Muscle of leg (tissue), 11 donors: Measurements from ENCODE around the gene DUOX1. TPM values are rescaled to one million over a fixed set of nuclear protein-coding genes. Genes with fewer than 3 reads are reported as not detected.

Experiments
- DNase-seq: peaks from one replicate; pipeline ENCODE4 v3.0.0; 2013
- H3K27ac ChIP-seq: one replicate; pipeline ENCODE4 v1.5.1; 2013; ENCODE audit warnings: mild to moderate bottlenecking, low read length, control low read depth
- H3K27me3 ChIP-seq: one replicate; pipeline ENCODE4 v1.6.1; 2013; ENCODE audit warnings: low read length; ENCODE audit not compliant: control insufficient read depth, insufficient read depth
- H3K36me3 ChIP-seq: one replicate; pipeline ENCODE4 v1.6.1; 2013; ENCODE audit warnings: low read length; ENCODE audit not compliant: control insufficient read depth, insufficient read depth
- H3K4me1 ChIP-seq: one replicate; pipeline ENCODE4 v1.6.1; 2013; ENCODE audit warnings: low read length; ENCODE audit not compliant: control insufficient read depth, insufficient read depth
- H3K4me3 ChIP-seq: one replicate; pipeline ENCODE4 v1.5.1; 2013; ENCODE audit warnings: low read length, control low read depth
- H3K9me3 ChIP-seq: replicated peaks from 2 replicates; pipeline ENCODE4 v1.6.1; 2013; ENCODE audit warnings: low read depth, low read length; ENCODE audit not compliant: control insufficient read depth
- WGBS: methylation state at CpG from one replicate; pipeline ENCODE4 v1.1.5; 2013; ENCODE audit warnings: missing lambda C conversion rate; ENCODE audit not compliant: insufficient coverage; 5-methylcytosine and 5-hydroxymethylcytosine counted together
- polyA plus RNA-seq, 8 donors: library from polyadenylated mRNA; unstranded; fragments of 120-200 nt; gene quantifications; one replicate each; pipeline versions ENCODE4 v1.2.1 to v1.2.3, GENCODE V29; 2013; ENCODE audit warnings: inconsistent platforms in 1 of 8, low replicate concordance in 1 of 8; ENCODE audit not compliant: insufficient read length in 8 of 8, insufficient read depth in 1 of 8
- total RNA-seq: library from RNA; stranded (reverse); fragments of 120-200 nt; gene quantifications from one replicate; pipeline ENCODE4 v1.2.4, GENCODE V29; 2013

DUOX1 gene
- total and polyA plus RNA-seq, 9 donors: 0.04 to 3.2 (median 1.4) TPM

DNA sequence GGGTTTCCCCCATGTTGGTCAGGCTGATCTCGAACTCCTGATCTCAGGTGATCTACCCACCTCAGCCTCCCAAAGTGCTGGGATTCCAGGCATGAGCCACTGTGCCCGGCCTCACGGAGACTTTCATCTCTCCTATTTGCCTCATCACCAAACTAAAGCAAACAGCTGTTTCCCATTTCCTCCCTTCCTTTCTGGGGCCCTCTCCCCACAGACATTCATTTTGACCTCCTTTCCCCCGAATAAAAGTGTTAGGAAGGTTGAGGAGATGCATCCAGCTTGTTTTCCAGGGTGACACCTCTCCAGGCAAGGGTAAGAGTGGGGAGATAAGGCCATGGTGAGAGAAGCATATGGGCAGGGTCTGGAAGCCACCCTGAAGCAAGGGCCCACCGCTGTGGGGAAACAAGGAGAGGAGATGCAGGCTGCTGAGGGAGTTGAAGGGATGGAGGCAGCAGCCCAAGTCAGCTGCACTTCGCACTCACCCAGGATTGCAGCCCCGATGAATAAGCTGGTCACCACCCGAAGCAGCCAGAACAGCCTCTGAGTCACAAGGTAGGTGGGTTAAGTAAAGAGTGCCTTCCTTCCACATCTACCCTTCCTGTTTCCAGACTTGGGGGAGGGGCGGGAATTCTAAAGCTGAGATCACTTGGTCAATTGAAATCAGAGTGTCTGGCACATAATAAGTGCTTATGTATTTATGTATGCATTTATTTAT lies 7.9 kb upstream of the DUOX1 start:
- DNase-seq: no peak
- Histone ChIP-seq H3K27ac (no peak overlapping the region), H3K36me3 (no peaks in the 10 kb centered on the region), H3K4me3 (no peak overlapping the region), H3K9me3 (no peaks in the 10 kb centered on the region), H3K27me3 (peaks cover 48% of the 10 kb centered on the region), H3K4me1 (peaks cover 8% of the 10 kb centered on the region)
- WGBS: 56% methylated on average over 3 of the region's 9 CpGs

DNA sequence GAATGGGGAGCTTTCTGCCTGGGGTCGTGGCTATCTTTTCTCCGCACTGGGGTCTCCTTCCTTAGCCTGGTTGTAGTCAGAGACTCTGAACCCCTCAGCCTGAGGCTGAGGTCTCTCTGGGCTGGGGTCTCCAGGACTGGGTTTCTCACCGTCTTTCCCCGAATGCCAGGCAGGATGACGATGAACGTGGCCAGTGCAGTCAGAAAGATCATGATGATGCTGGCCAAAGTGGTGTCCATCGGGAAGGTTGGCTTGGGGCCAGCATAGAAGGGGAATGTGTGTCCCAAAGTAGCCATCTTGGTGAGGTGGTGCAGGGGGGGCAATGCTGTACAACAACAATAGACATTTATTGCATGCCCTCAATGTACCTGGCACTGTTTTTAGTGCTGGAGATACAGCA lies 7.1 kb upstream of the DUOX1 start:
- Histone ChIP-seq H3K4me3 (no peak overlapping the region), H3K36me3 (no peaks in the 10 kb centered on the region), H3K27ac (no peak overlapping the region), H3K9me3 (no peaks in the 10 kb centered on the region), H3K4me1 (peaks cover 2% of the 10 kb centered on the region), H3K27me3 (peaks cover 40% of the 10 kb centered on the region)
- 75% methylated on average over 5 of the region's 7 CpGs for WGBS
- no peak for DNase-seq

DNA sequence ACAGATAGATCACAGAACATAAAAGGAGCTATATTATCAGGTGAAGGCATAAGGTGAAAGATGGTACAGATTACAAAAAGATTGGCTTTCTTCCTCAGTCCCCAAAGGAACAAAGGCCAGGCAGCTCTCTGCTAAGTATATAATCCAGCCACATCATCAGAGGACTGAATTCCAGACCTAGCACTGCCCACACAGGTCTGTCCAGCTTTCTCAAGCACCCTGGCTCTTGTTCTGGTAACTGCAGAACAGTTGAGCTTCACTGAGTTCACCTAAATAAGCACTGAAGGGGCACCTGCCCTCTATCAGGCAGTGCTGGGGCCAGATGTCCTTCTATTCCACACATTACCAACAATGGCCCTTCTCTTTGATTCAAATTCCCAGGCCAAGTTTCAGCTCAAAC lies 6.4 kb upstream of the DUOX1 start:
- no peaks in the 10 kb centered on the region for H3K4me1 ChIP-seq
- no peaks in the 10 kb centered on the region for H3K36me3 ChIP-seq
- H3K4me3 ChIP-seq: no peak overlapping the region
- H3K27me3 ChIP-seq: peaks cover 44% of the 10 kb centered on the region
- no peak overlapping the region for H3K27ac ChIP-seq
- no peak for DNase-seq
- H3K9me3 ChIP-seq: no peaks in the 10 kb centered on the region

DNA sequence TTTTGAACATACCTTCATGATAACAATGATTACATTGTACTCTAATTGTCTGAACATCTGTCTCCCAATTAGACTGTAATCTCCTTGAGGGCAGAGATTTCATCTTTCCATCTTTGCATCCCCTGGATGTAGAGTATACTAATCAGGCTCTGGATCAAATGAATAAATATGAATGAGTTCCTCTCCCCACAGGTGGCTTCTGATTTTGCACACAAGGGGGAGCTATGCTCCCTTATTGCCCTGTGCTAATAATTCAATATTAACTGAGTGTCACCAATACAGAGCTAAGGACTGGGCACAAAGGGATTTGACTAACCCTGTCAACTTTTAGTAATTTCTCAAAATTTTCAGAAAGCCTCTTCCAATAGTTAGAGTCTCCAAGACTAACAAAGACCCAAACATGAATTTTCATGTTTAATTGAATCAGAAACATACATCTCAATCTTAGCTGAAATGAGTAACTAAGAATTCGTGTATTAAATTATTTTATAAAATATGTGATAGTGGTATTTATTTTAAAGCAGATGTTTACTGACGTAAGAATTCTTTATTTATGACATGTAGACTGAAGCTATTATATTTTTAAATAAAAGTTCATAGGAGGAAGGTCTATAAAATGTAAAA lies 3.1 kb upstream of the DUOX1 start:
- Histone ChIP-seq H3K9me3 (no peaks in the 10 kb centered on the region), H3K36me3 (no peaks in the 10 kb centered on the region), H3K27ac (no peak overlapping the region), H3K4me3 (no peak overlapping the region), H3K4me1 (peaks cover 8% of the 10 kb centered on the region), H3K27me3 (peaks cover 63% of the 10 kb centered on the region)
- WGBS: no CpG with 5 or more reads among the region's 2 CpGs
- no peak for DNase-seq

DNA sequence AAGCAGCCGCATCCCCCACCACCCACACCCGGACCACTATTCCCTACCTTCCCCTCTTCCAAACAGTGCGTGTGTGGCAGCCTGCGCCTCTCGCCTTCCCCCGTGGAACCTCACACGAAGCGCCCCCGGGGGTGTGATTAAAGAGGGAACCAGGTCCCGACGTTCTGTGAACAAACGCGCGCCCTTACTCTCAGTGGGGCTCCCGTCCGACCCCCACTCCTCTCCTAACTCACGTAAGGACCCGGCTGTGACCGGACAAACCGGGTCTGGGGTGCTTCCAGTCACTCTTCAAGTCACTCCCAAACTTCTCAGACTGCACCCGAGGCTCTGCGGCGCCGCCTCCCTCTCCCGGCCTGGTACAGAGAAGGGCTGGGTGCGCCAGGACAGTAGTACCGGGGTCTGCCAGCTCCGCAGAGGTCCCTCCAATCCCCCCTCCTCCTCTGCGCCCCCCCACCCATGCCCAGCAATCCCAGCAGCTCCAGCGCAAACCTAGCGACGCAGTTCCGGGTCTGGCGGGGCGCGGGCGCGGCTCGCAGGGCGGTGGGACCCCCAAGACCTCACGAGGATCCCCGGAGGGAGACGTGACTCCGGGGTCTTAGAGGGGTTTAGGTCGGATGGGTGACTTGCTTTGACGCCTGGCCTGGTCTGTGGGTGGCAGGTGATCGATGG lies 689 bp upstream of the DUOX1 start:
- 2% methylated on average over 38 of the region's 47 CpGs for WGBS
- H3K27me3 ChIP-seq: peaks cover 71% of the 10 kb centered on the region
- DNase-seq: no peak
- no peaks in the 10 kb centered on the region for H3K36me3 ChIP-seq
- H3K4me3 ChIP-seq: peak overlapping the region; percentile 17
- H3K9me3 ChIP-seq: no peaks in the 10 kb centered on the region
- H3K4me1 ChIP-seq: peaks cover 8% of the 10 kb centered on the region
- H3K27ac ChIP-seq: no peak overlapping the region

DNA sequence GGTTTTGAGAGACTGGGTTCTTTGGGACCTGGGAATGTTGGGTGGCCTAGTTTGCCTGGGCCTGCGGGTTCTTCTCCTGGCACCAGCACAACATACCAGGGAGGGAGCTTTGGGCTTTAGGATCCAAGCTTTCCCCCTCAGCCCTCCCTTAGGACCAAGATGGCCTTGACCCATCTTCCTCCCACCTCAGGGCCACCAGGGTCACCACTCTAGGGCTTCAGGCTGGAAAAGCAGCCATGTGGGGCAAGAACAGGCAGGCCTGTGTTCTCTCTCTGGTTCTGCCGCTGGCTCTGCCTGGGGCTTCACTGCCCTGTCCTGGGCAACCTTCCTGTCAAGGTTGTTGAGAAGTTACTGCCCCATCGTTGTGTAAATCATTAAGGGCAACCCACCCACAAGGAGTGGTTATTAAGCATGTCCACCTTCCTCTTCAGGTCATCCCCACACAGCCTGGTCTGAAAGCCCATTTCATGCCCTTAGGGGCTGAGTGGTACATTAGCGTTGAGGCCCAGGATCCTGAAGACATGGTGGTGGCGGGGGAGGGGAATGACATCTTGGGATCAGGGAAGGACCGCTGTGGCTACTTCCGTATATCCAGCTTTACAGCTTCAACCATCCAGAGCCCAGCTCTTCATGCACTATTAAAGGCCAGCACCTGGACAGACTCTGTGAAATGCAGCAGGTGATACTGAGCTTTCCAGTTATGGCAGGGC lies 652 bp downstream of the DUOX1 start:
- 80% methylated on average over 2 of the region's 7 CpGs for WGBS
- H3K27ac ChIP-seq: no peak overlapping the region
- no peak overlapping the region for H3K4me3 ChIP-seq
- no peaks in the 10 kb centered on the region for H3K36me3 ChIP-seq
- H3K27me3 ChIP-seq: peaks cover 78% of the 10 kb centered on the region
- no peak for DNase-seq
- H3K4me1 ChIP-seq: peaks cover 8% of the 10 kb centered on the region
- no peaks in the 10 kb centered on the region for H3K9me3 ChIP-seq

DNA sequence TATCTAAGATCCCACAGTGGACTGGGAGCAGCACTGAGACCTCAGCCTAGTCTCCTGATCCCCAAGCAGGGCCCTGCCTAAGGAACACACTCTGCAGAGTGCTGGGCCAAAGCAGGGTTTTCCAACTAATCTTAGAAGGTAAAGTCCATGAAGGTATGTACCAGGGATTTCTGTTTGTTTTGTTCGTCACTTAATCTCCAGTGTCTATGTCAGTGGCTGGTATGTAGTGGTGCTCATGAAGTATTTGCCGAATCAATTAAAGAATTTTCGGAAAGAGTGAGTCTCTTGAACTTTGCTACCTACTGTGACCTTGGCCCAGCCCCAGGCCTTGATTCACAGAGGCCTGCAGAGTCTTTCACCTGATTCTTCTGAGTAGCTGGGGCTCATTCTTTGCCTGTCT lies 1.7 kb downstream of the DUOX1 start:
- H3K27ac ChIP-seq: no peak overlapping the region
- no peak overlapping the region for H3K4me3 ChIP-seq
- H3K4me1 ChIP-seq: peaks cover 8% of the 10 kb centered on the region
- H3K9me3 ChIP-seq: no peaks in the 10 kb centered on the region
- WGBS: 89% methylated on average over 3 of the region's 3 CpGs
- no peaks in the 10 kb centered on the region for H3K36me3 ChIP-seq
- peaks cover 80% of the 10 kb centered on the region for H3K27me3 ChIP-seq
- DNase-seq: no peak

DNA sequence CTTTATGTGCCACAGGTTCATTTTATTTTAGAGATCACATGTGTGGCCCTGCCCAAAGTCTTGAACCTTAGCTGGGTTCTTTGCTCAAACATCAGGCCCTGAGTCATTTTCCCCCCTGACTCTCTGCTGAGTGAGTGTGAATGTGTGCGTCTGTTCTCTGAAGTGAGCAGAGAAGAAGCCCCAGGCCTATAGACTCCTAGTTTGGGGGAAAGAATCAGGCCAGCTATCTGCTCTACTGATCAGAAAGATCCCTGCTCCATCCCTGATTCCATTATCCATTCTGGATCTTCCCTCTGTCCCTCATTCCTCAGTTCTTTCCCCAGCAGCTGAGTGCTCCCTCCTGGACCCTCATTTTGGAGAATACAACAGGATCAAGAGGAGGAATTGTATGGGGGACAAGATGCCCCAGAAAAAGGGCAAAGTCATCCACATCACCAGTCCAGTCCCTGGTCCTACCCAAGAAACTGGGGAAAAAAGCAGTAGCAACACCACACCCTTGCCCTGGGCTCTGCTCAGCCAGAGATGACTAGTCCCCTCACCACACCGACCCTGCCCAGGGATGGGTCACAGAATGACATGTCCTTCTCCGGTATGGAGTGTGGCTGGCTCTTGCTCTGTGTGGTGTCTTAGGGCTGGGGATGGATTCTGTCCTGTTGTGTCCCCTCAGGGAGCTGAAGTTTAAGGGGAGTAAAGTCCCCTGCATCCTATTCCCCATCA lies 3.2 kb downstream of the DUOX1 start:
- H3K36me3 ChIP-seq: no peaks in the 10 kb centered on the region
- H3K9me3 ChIP-seq: no peaks in the 10 kb centered on the region
- DNase-seq: no peak
- no peak overlapping the region for H3K4me3 ChIP-seq
- peaks cover 86% of the 10 kb centered on the region for H3K27me3 ChIP-seq
- no CpG with 5 or more reads among the region's 3 CpGs for WGBS
- H3K4me1 ChIP-seq: peaks cover 8% of the 10 kb centered on the region
- no peak overlapping the region for H3K27ac ChIP-seq

DNA sequence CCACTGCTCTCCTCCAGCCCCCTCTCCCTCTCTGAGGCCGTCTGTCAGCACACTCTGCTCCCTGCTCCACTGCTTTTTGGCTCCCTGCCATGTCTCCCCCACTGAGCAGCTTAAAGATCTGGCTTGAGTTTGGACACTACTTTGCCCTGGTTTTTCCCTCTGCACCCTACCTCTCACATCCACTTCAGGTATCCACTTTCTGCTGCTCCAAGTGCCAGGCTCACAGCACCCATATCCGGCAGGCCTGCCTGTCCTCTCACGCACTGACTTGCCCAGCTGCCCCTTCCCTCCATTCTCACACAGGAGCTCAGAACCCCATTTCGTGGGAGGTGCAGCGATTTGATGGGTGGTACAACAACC lies 3.7 kb downstream of the DUOX1 start:
- no peak for DNase-seq
- Histone ChIP-seq H3K4me1 (peaks cover 8% of the 10 kb centered on the region), H3K4me3 (no peak overlapping the region), H3K9me3 (no peaks in the 10 kb centered on the region), H3K27ac (no peak overlapping the region), H3K36me3 (no peaks in the 10 kb centered on the region), H3K27me3 (peaks cover 84% of the 10 kb centered on the region)
- WGBS: 43% methylated on average over 3 of the region's 5 CpGs

DNA sequence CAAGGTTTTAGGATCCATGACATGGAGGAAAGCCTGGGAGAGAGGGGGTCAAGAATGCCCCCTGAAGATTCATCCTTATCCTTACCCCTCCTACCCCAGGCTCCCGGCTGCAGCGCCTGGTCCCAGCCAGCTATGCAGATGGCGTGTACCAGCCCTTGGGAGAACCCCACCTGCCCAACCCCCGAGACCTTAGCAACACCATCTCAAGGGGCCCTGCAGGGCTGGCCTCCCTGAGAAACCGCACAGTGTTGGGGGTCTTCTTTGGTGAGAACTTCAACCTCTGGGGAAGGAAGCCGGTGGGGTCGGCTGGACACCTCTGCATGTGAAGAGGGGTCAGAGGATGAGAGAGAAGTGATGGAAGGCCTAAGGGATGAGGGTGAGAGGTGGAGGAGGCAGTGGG lies 4.3 kb downstream of the DUOX1 start:
- Histone ChIP-seq H3K4me1 (peaks cover 6% of the 10 kb centered on the region), H3K36me3 (no peaks in the 10 kb centered on the region), H3K9me3 (no peaks in the 10 kb centered on the region), H3K4me3 (no peak overlapping the region), H3K27ac (no peak overlapping the region), H3K27me3 (peaks cover 79% of the 10 kb centered on the region)
- WGBS: 73% methylated on average over 6 of the region's 7 CpGs
- DNase-seq: no peak
